H9 (cell line): ENCODE measurements around the gene CACNB2. TPM values are rescaled to one million over a fixed set of nuclear protein-coding genes. Genes with fewer than 3 reads are reported as not detected.

Experiments
- DNase-seq: peaks from one replicate; pipeline ENCODE4 v3.0.0-alpha.2; 2017
- H2AFZ ChIP-seq: one replicate; pipeline ENCODE4 v1.6.1; 2013; ENCODE audit warnings: mild to moderate bottlenecking, low read length, control low read depth, moderate library complexity
- H2AK5ac ChIP-seq: 2 replicates; pipeline ENCODE4 v1.6.1; 2013; ENCODE audit warnings: low read length, control low read depth, mixed read lengths; ENCODE audit not compliant: insufficient read length
- H2BK120ac ChIP-seq: one replicate; pipeline ENCODE4 v1.6.1; 2013; ENCODE audit warnings: low read depth, mild to moderate bottlenecking, low read length, control low read depth, inconsistent platforms; ENCODE audit not compliant: poor library complexity, severe bottlenecking
- H2BK12ac ChIP-seq: 2 replicates; pipeline ENCODE4 v1.6.1; 2013; ENCODE audit warnings: low read length, control low read depth, mixed read lengths, low read depth; ENCODE audit not compliant: insufficient read length
- H2BK15ac ChIP-seq: 2 replicates; pipeline ENCODE4 v1.6.1; 2013; ENCODE audit warnings: low read depth, low read length, control low read depth
- H2BK20ac ChIP-seq: one replicate; pipeline ENCODE4 v1.6.1; 2013; ENCODE audit warnings: low read depth, mild to moderate bottlenecking, low read length, control low read depth, inconsistent platforms; ENCODE audit not compliant: poor library complexity, severe bottlenecking
- H2BK5ac ChIP-seq: 2 replicates; pipeline ENCODE4 v1.6.1; 2013; ENCODE audit warnings: low read length, control low read depth, mixed read lengths; ENCODE audit not compliant: insufficient read length
- H3K14ac ChIP-seq: 2 replicates; pipeline ENCODE4 v1.6.1; 2013; ENCODE audit warnings: low read length, control low read depth; ENCODE audit not compliant: insufficient read depth
- H3K18ac ChIP-seq: 2 replicates; pipeline ENCODE4 v1.6.1; 2013; ENCODE audit warnings: low read depth, mild to moderate bottlenecking, mixed read lengths, low read length, control low read depth; ENCODE audit not compliant: insufficient read length
- H3K23ac ChIP-seq: 2 replicates; pipeline ENCODE4 v1.6.1; 2013; ENCODE audit warnings: low read length, control low read depth, mixed read lengths, low read depth; ENCODE audit not compliant: insufficient read length
- H3K23me2 ChIP-seq: 2 replicates; pipeline ENCODE4 v1.6.1; 2013; ENCODE audit warnings: low read depth, mild to moderate bottlenecking, mixed read lengths, low read length, control low read depth; ENCODE audit not compliant: insufficient read length, poor library complexity, severe bottlenecking
- H3K27ac ChIP-seq: 2 replicates; pipeline ENCODE4 v1.5.1; 2013; ENCODE audit warnings: low read length, control low read depth, mixed read lengths, low read depth; ENCODE audit not compliant: insufficient read length
- H3K27me3 ChIP-seq: 2 replicates; pipeline ENCODE4 v1.6.1; 2013; ENCODE audit warnings: low read length, control low read depth, inconsistent platforms; ENCODE audit not compliant: insufficient read depth
- H3K4ac ChIP-seq: 2 replicates; pipeline ENCODE4 v1.6.1; 2013; ENCODE audit warnings: low read depth, mild to moderate bottlenecking, control low read depth, inconsistent platforms, low read length, moderate library complexity
- H3K4me1 ChIP-seq: 2 replicates; pipeline ENCODE4 v1.6.1; 2013; ENCODE audit warnings: low read length, control low read depth, inconsistent platforms; ENCODE audit not compliant: insufficient read depth
- H3K4me2 ChIP-seq: 2 replicates; pipeline ENCODE4 v1.6.1; 2013; ENCODE audit warnings: low read length, control low read depth, mixed read lengths; ENCODE audit not compliant: insufficient read length, insufficient read depth
- H3K56ac ChIP-seq: 2 replicates; pipeline ENCODE4 v1.6.1; 2013; ENCODE audit warnings: low read depth, mild to moderate bottlenecking, mixed read lengths, low read length, control low read depth; ENCODE audit not compliant: insufficient read length
- H3K79me1 ChIP-seq: 2 replicates; pipeline ENCODE4 v1.6.1; 2013; ENCODE audit warnings: low read depth, mild to moderate bottlenecking, moderate library complexity, low read length, control low read depth, inconsistent platforms; ENCODE audit not compliant: insufficient read depth, poor library complexity, severe bottlenecking
- H3K79me2 ChIP-seq: 2 replicates; pipeline ENCODE4 v1.6.1; 2013; ENCODE audit warnings: low read length, control low read depth, inconsistent platforms; ENCODE audit not compliant: insufficient read depth
- H3K9ac ChIP-seq: 2 replicates; pipeline ENCODE4 v1.6.1; 2013; ENCODE audit warnings: low read length, control low read depth, mixed read lengths; ENCODE audit not compliant: insufficient read length; ENCODE audit errors: extremely low read depth
- H3K9me3 ChIP-seq: one replicate; pipeline ENCODE4 v1.6.1; 2013; ENCODE audit warnings: low read depth, low read length, inconsistent platforms; ENCODE audit not compliant: control insufficient read depth
- H3T11ph ChIP-seq: one replicate; pipeline ENCODE4 v1.6.1; 2013; ENCODE audit warnings: mild to moderate bottlenecking, low read length, control low read depth, inconsistent platforms
- H4K20me1 ChIP-seq: one replicate; pipeline ENCODE4 v1.6.1; 2013; ENCODE audit not compliant: control insufficient read depth, insufficient read length, insufficient read depth
- H4K5ac ChIP-seq: 2 replicates; pipeline ENCODE4 v1.6.1; 2013; ENCODE audit warnings: low read depth, mild to moderate bottlenecking, mixed read lengths, low read length, control low read depth; ENCODE audit not compliant: insufficient read length
- H4K8ac ChIP-seq: replicated peaks from 2 replicates; pipeline ENCODE4 v1.6.1; 2013; ENCODE audit warnings: low read length, control low read depth, mixed read lengths, low read depth; ENCODE audit not compliant: insufficient read length
- H4K91ac ChIP-seq: 2 replicates; pipeline ENCODE4 v1.6.1; 2013; ENCODE audit warnings: low read depth, mild to moderate bottlenecking, moderate library complexity, mixed read lengths, low read length, control low read depth; ENCODE audit not compliant: insufficient read length
- H3K27ac Mint-ChIP-seq, 3 experiments: 2 replicates in 2 of 3; 3 replicates in 1 of 3; pipeline ENCODE4 v1.8.0; 2020 to 2021; ENCODE audit warnings: mixed read lengths in 3 of 3, mild to moderate bottlenecking in 1 of 3, moderate library complexity in 1 of 3
- H3K27me3 Mint-ChIP-seq: 2 replicates; pipeline ENCODE4 v1.8.0; 2021; ENCODE audit warnings: low read depth, mild to moderate bottlenecking, moderate library complexity, mixed read lengths
- H3K36me3 Mint-ChIP-seq, 3 experiments: 2 replicates in 2 of 3; 3 replicates in 1 of 3; pipeline ENCODE4 v1.8.0; 2020 to 2021; ENCODE audit warnings: low read depth in 3 of 3, mixed read lengths in 3 of 3; ENCODE audit not compliant: insufficient read depth in 1 of 3
- H3K4me1 Mint-ChIP-seq, 2 experiments: 2 replicates each; pipeline ENCODE4 v1.8.0; 2020; ENCODE audit warnings: mixed read lengths in 2 of 2
- H3K4me3 Mint-ChIP-seq, 2 experiments: 2 replicates in 1 of 2; 3 replicates in 1 of 2; pipeline ENCODE4 v1.8.0; 2020 to 2021; ENCODE audit warnings: mild to moderate bottlenecking in 2 of 2, mixed read lengths in 2 of 2, moderate library complexity in 1 of 2
- H3K9me3 Mint-ChIP-seq, 2 experiments: 2 replicates in 1 of 2; 3 replicates in 1 of 2; pipeline ENCODE4 v1.8.0; 2020; ENCODE audit warnings: mild to moderate bottlenecking in 2 of 2, mixed read lengths in 2 of 2, moderate library complexity in 1 of 2
- CTCF ChIP-seq: fragments of 200-600 bp; sonication (generic); conservative IDR thresholded peaks from 3 replicates; pipeline ENCODE4 v1.8.0; 2021; ENCODE audit warnings: antibody characterized with exemption, mild to moderate bottlenecking
- WGBS: extraction: QIAGEN DNeasy Blood & Tissue Kit; methylation state at CpG from one replicate; pipeline ENCODE4 v1.1.7; 2013; ENCODE audit warnings: missing lambda C conversion rate, low lambda C conversion rate, mixed read lengths; ENCODE audit not compliant: insufficient read length; ENCODE audit errors: extremely low coverage; 5-methylcytosine and 5-hydroxymethylcytosine counted together
- total RNA-seq: library from RNA; stranded (reverse); gene quantifications from 2 replicates; pipeline ENCODE4 v1.2.1, GENCODE V29; 2021

The CACNB2 gene
- total RNA-seq, 1 experiment from 2014 or later = 2.6 TPM

- Histone ChIP-seq H3K27ac (no peak overlapping the region), H4K8ac (no peak overlapping the region), H2BK20ac (no peak overlapping the region), H3K14ac (no peak overlapping the region), H2AK5ac (no peak overlapping the region), H3K4ac (no peak overlapping the region), H3K79me2 (no peaks in the 10 kb centered on the region), H3K4me2 (no peak overlapping the region), H3K4me1 (no peaks in the 10 kb centered on the region), H3K23me2 (no peaks in the 10 kb centered on the region), H3K18ac (no peak overlapping the region), H3K56ac (no peak overlapping the region), H2AFZ (no peak overlapping the region), H4K20me1 (no peaks in the 10 kb centered on the region), H3K23ac (no peak overlapping the region), H3K9me3 (no peaks in the 10 kb centered on the region), H2BK15ac (no peak overlapping the region), H3K27me3 (no peaks in the 10 kb centered on the region), H2BK120ac (no peak overlapping the region), H2BK5ac (no peak overlapping the region), H3T11ph (no peak overlapping the region), H2BK12ac (no peak overlapping the region), H3K9ac (no peak overlapping the region), H4K5ac (no peak overlapping the region), H3K79me1 (no peaks in the 10 kb centered on the region), H4K91ac (no peak overlapping the region)
- no peak for TF ChIP-seq CTCF
- DNase-seq = no peak
- no peak overlapping the region for H3K27ac Mint-ChIP-seq
- H3K27me3 Mint-ChIP-seq = no peaks in the 10 kb centered on the region
- 0 out of 4 replicates have a peak, but pooled peaks cover 0 to 1% of the 10 kb centered on the region in 2 experiments for H3K4me1 Mint-ChIP-seq
- H3K4me3 Mint-ChIP-seq = no peak overlapping the region
- no peaks in the 10 kb centered on the region for H3K36me3 Mint-ChIP-seq
- no peaks in the 10 kb centered on the region for H3K9me3 Mint-ChIP-seq
- WGBS = no CpG with 5 or more reads among the region's 7 CpGs
These were observed 309.4 kb downstream of the CACNB2 start for GRCh38 chr10:18449611-18450026.
